HepG2 (cell line): ENCODE data around the gene CMTM3. TPM values are rescaled to one million over a fixed set of nuclear protein-coding genes. Genes with fewer than 3 reads are reported as not detected.
A peak's percentile ranks its signal among the peaks of the same experiment; 100 is the strongest.

ENCODE experiments used
- KLF16 ChIP-seq, 2 experiments: sonication (generic) in 1 of 2; formaldehyde crosslinking in 1 of 2; IDR thresholded peaks; 2 replicates each; pipeline versions ENCODE4 v1.6.1 to v1.8.0; 2016 to 2023; ENCODE audit warnings: missing genetic modification reagents in 2 of 2, missing compliant biosample characterization in 1 of 2
- NR2F2 ChIP-seq: IDR thresholded peaks from 2 replicates; pipeline ENCODE4 v1.6.1; 2012; ENCODE audit warnings: low read depth, inconsistent platforms, borderline replicate concordance
- SETDB1 ChIP-seq: sonication (generic); formaldehyde crosslinking; IDR thresholded peaks from 2 replicates; pipeline ENCODE4 v1.5.1; 2020; ENCODE audit warnings: missing genetic modification reagents, mild to moderate bottlenecking, borderline replicate concordance
- SNAPC2 ChIP-seq: sonication (generic); formaldehyde crosslinking; IDR thresholded peaks from 2 replicates; pipeline ENCODE4 v1.8.1; 2022; ENCODE audit warnings: mild to moderate bottlenecking, missing genetic modification reagents
- SP140L ChIP-seq: sonication (generic); formaldehyde crosslinking; IDR thresholded peaks from 2 replicates; pipeline ENCODE4 v1.4.0; 2020; ENCODE audit warnings: missing genetic modification reagents, borderline replicate concordance
- TARDBP ChIP-seq: sonication (generic); formaldehyde crosslinking; IDR thresholded peaks from 2 replicates; pipeline ENCODE4 v1.8.0; 2022; ENCODE audit warnings: mild to moderate bottlenecking, missing genetic modification reagents
- TSC22D2 ChIP-seq: sonication (generic); formaldehyde crosslinking; IDR thresholded peaks from 2 replicates; pipeline ENCODE4 v1.5.1; 2020; ENCODE audit warnings: missing genetic modification reagents, mild to moderate bottlenecking, borderline replicate concordance
- ZBTB3 ChIP-seq: sonication (generic); formaldehyde crosslinking; IDR thresholded peaks from 2 replicates; pipeline ENCODE4 v1.4.0; 2020; ENCODE audit warnings: low read depth, mild to moderate bottlenecking, moderate library complexity, missing genetic modification reagents, borderline replicate concordance
- ZMYM3 ChIP-seq: sonication (generic); formaldehyde crosslinking; IDR thresholded peaks from 2 replicates; pipeline ENCODE4 v1.5.1; 2020; ENCODE audit warnings: mild to moderate bottlenecking, missing genetic modification reagents
- ZNF180 ChIP-seq: sonication (generic); formaldehyde crosslinking; IDR thresholded peaks from 2 replicates; pipeline ENCODE4 v1.4.0; 2020; ENCODE audit warnings: low read depth, missing genetic modification reagents, borderline replicate concordance
- ZNF207 ChIP-seq: fragments of 450-650 bp; IDR thresholded peaks from 2 replicates; pipeline ENCODE4 v1.6.1; 2016; ENCODE audit warnings: antibody characterized with exemption, borderline replicate concordance
- ZNF30 ChIP-seq: sonication (generic); formaldehyde crosslinking; IDR thresholded peaks from 2 replicates; pipeline ENCODE4 v1.5.0; 2020; ENCODE audit warnings: mild to moderate bottlenecking, missing genetic modification reagents
- ZNF382 ChIP-seq: sonication (generic); formaldehyde crosslinking; IDR thresholded peaks from 2 replicates; pipeline ENCODE4 v1.5.0; 2020; ENCODE audit warnings: missing genetic modification reagents, mild to moderate bottlenecking, borderline replicate concordance
- ZNF550 ChIP-seq: sonication (generic); formaldehyde crosslinking; IDR thresholded peaks from 2 replicates; pipeline ENCODE4 v1.4.0; 2020; ENCODE audit warnings: mild to moderate bottlenecking, missing genetic modification reagents, borderline replicate concordance
- ZNF567 ChIP-seq: sonication (generic); formaldehyde crosslinking; IDR thresholded peaks from 2 replicates; pipeline ENCODE4 v1.8.1; 2023; ENCODE audit warnings: mild to moderate bottlenecking, missing genetic modification reagents, borderline replicate concordance
- polyA plus RNA-seq, 8 experiments: library from polyadenylated mRNA; depleted of rRNA in 3 of 8; stranded (reverse) in 7 of 8; unstranded in 1 of 8; fragments of >200 nt; fragmentation: Illumina TruSeq in 4 of 8; extraction: Trizol in 4 of 8; gene quantifications; 2 replicates each; pipeline versions ENCODE4 v1.2.1 to v1.2.3, GENCODE V29; 2011 to 2016; ENCODE audit warnings: low read depth in 4 of 8, missing spikeins in 1 of 8, mixed read lengths in 1 of 8; ENCODE audit not compliant: insufficient read depth in 1 of 8
- total RNA-seq, 5 experiments: library from RNA; depleted of rRNA; stranded (reverse); fragments of >200 nt; fragmentation: Illumina TruSeq; extraction: Trizol; gene quantifications; 2 replicates each; pipeline ENCODE4 v1.2.3, GENCODE V29; 2016; ENCODE audit warnings: low read depth in 1 of 5
- TF ChIP-seq, protein P1 (sequence below): sonication (generic); formaldehyde crosslinking; IDR thresholded peaks from 2 replicates; pipeline ENCODE4 v1.4.0; 2020; ENCODE audit warnings: missing genetic modification reagents, borderline replicate concordance
- TF ChIP-seq, protein P2 (sequence below): sonication (generic); formaldehyde crosslinking; IDR thresholded peaks from 2 replicates; pipeline ENCODE4 v1.9.0; 2021; ENCODE audit warnings: missing genetic modification reagents, mild to moderate bottlenecking, borderline replicate concordance
- TF ChIP-seq, protein P3 (sequence below): IDR thresholded peaks from 2 replicates; pipeline ENCODE4 v1.6.1; 2018; ENCODE audit warnings: missing genetic modification reagents
- TF ChIP-seq, protein P4 (sequence below): IDR thresholded peaks from 2 replicates; pipeline ENCODE4 v1.6.1; 2018; ENCODE audit warnings: missing genetic modification reagents, mild to moderate bottlenecking, missing compliant biosample characterization
- TF ChIP-seq, protein P5 (sequence below): sonication (generic); formaldehyde crosslinking; IDR thresholded peaks from 2 replicates; pipeline ENCODE4 v1.8.1; 2023; ENCODE audit warnings: mild to moderate bottlenecking, missing genetic modification reagents

CMTM3 gene
- total and polyA plus RNA-seq, 2 of the 13 experiments (the other 11 are each of a cell fraction or from before 2014, with no cell fraction given): 29.2 to 48.7 TPM

DNA sequence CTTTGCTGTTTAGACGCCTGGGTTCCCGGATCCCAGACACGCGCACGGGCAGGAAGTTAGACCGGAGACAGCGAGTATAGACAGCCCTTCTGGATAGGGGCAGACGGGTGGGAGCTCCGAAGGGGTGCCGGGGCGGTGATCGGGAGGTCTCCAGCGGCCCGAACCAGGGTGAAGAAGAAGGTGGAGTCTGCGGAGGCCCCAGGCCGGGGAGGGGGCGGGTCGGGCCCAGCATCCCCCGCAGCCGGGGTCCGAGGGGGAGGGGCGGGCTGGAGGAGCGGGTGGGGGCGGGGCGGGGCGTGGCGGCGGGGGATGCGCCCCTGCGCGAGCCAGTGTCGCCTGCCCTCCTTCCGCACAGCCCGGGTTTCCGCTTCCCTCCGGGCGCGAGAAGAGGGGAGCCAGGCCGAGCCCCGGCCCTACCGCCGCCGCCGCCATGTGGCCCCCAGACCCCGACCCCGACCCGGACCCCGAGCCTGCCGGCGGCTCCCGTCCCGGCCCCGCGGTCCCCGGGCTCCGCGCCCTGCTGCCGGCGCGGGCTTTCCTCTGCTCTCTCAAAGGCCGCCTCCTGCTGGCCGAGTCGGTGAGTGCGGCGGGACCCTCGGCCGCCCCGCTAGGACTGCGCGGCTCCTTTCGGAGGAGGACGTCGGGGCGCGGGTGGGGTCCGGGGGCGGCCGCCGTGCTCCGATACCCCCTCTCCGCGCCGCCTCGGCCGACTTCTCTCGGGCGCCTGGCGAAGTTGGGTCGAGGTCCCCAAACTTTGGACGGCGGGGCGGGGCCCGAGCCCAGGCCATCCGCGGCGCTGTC is at the start of gene CMTM3 (continued):
- no peak; the same call in 1 of the 2 replicates for TF ChIP-seq ZBTB3
- TF ChIP-seq NR2F2: 0 out of 2 replicates have a peak, but pooled peaks have one; percentile 8
- no peak for TF ChIP-seq ZNF550 (CRISPR knock-in tag)
- no peak for TF ChIP-seq ZNF30 (CRISPR knock-in tag)
- no peak for TF ChIP-seq ZNF207
- TF ChIP-seq, protein P1, sequence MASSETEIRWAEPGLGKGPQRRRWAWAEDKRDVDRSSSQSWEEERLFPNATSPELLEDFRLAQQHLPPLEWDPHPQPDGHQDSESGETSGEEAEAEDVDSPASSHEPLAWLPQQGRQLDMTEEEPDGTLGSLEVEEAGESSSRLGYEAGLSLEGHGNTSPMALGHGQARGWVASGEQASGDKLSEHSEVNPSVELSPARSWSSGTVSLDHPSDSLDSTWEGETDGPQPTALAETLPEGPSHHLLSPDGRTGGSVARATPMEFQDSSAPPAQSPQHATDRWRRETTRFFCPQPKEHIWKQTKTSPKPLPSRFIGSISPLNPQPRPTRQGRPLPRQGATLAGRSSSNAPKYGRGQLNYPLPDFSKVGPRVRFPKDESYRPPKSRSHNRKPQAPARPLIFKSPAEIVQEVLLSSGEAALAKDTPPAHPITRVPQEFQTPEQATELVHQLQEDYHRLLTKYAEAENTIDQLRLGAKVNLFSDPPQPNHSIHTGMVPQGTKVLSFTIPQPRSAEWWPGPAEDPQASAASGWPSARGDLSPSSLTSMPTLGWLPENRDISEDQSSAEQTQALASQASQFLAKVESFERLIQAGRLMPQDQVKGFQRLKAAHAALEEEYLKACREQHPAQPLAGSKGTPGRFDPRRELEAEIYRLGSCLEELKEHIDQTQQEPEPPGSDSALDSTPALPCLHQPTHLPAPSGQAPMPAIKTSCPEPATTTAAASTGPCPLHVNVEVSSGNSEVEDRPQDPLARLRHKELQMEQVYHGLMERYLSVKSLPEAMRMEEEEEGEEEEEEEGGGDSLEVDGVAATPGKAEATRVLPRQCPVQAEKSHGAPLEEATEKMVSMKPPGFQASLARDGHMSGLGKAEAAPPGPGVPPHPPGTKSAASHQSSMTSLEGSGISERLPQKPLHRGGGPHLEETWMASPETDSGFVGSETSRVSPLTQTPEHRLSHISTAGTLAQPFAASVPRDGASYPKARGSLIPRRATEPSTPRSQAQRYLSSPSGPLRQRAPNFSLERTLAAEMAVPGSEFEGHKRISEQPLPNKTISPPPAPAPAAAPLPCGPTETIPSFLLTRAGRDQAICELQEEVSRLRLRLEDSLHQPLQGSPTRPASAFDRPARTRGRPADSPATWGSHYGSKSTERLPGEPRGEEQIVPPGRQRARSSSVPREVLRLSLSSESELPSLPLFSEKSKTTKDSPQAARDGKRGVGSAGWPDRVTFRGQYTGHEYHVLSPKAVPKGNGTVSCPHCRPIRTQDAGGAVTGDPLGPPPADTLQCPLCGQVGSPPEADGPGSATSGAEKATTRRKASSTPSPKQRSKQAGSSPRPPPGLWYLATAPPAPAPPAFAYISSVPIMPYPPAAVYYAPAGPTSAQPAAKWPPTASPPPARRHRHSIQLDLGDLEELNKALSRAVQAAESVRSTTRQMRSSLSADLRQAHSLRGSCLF: no peak
- no peak; a peak in 1 of 4 replicates for TF ChIP-seq KLF16 (CRISPR knock-in tag; IDR thresholded peaks at IDR 0.05)
- no peak for TF ChIP-seq ZNF567 (CRISPR knock-in tag)
- TF ChIP-seq TARDBP: no peak
- TF ChIP-seq, protein P2, sequence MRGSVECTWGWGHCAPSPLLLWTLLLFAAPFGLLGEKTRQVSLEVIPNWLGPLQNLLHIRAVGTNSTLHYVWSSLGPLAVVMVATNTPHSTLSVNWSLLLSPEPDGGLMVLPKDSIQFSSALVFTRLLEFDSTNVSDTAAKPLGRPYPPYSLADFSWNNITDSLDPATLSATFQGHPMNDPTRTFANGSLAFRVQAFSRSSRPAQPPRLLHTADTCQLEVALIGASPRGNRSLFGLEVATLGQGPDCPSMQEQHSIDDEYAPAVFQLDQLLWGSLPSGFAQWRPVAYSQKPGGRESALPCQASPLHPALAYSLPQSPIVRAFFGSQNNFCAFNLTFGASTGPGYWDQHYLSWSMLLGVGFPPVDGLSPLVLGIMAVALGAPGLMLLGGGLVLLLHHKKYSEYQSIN: no peak
- no peak for TF ChIP-seq ZNF180 (CRISPR knock-in tag)
- TF ChIP-seq, protein P3, sequence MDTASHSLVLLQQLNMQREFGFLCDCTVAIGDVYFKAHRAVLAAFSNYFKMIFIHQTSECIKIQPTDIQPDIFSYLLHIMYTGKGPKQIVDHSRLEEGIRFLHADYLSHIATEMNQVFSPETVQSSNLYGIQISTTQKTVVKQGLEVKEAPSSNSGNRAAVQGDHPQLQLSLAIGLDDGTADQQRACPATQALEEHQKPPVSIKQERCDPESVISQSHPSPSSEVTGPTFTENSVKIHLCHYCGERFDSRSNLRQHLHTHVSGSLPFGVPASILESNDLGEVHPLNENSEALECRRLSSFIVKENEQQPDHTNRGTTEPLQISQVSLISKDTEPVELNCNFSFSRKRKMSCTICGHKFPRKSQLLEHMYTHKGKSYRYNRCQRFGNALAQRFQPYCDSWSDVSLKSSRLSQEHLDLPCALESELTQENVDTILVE (CRISPR knock-in tag): no peak
- TF ChIP-seq TSC22D2 (CRISPR knock-in tag): no peak
- TF ChIP-seq, protein P4, sequence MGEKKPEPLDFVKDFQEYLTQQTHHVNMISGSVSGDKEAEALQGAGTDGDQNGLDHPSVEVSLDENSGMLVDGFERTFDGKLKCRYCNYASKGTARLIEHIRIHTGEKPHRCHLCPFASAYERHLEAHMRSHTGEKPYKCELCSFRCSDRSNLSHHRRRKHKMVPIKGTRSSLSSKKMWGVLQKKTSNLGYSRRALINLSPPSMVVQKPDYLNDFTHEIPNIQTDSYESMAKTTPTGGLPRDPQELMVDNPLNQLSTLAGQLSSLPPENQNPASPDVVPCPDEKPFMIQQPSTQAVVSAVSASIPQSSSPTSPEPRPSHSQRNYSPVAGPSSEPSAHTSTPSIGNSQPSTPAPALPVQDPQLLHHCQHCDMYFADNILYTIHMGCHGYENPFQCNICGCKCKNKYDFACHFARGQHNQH (CRISPR knock-in tag): no peak
- no peak for TF ChIP-seq ZMYM3 (CRISPR knock-in tag)
- TF ChIP-seq, protein P5, sequence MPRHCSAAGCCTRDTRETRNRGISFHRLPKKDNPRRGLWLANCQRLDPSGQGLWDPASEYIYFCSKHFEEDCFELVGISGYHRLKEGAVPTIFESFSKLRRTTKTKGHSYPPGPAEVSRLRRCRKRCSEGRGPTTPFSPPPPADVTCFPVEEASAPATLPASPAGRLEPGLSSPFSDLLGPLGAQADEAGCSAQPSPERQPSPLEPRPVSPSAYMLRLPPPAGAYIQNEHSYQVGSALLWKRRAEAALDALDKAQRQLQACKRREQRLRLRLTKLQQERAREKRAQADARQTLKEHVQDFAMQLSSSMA (CRISPR knock-in tag): no peak
- no peak for TF ChIP-seq ZNF382 (CRISPR knock-in tag)
- TF ChIP-seq SETDB1 (CRISPR knock-in tag): no peak
- no peak for TF ChIP-seq SP140L (CRISPR knock-in tag)
- TF ChIP-seq SNAPC2 (CRISPR knock-in tag): no peak
